GM12875 (cell line): ENCODE data around the gene KLB.

ENCODE experiments used
- H3K4me3 ChIP-seq: one replicate; pipeline ENCODE4 v1.5.1; 2011; ENCODE audit warnings: low read depth, low read length, control low read depth
- CTCF ChIP-seq: IDR thresholded peaks from 2 replicates; pipeline ENCODE4 v1.5.1; 2011; ENCODE audit warnings: low read depth, mild to moderate bottlenecking, control low read depth, inconsistent platforms, low read length, moderate library complexity, borderline replicate concordance; ENCODE audit not compliant: insufficient read depth

KLB gene

GRCh38 chr4:39429476-39430334 is 23.0 kb downstream of the KLB start:
- TF ChIP-seq CTCF, result no peak
- H3K4me3 ChIP-seq, result no peak overlapping the region

DNA sequence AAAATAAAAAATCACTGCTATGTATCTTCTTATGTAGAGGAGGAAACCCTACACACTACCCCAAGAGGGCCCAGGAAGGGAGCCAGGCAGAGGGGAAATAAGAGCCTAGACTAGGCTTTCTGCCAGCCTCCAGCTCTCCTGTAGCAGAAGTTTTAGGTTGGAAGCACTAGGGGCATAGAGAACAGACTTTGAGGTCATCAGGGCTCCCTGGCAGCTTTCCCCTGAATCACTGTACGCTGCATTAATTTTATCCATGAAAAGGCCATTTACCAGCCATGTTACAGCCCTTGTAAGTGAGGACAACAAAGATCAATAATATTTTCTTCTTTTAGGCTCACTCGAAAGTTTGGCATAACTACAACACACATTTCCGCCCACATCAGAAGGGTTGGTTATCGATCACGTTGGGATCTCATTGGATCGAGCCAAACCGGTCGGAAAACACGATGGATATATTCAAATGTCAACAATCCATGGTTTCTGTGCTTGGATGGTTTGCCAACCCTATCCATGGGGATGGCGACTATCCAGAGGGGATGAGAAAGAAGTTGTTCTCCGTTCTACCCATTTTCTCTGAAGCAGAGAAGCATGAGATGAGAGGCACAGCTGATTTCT is 27.3 kb downstream of the KLB start:
- TF ChIP-seq CTCF, result no peak

DNA sequence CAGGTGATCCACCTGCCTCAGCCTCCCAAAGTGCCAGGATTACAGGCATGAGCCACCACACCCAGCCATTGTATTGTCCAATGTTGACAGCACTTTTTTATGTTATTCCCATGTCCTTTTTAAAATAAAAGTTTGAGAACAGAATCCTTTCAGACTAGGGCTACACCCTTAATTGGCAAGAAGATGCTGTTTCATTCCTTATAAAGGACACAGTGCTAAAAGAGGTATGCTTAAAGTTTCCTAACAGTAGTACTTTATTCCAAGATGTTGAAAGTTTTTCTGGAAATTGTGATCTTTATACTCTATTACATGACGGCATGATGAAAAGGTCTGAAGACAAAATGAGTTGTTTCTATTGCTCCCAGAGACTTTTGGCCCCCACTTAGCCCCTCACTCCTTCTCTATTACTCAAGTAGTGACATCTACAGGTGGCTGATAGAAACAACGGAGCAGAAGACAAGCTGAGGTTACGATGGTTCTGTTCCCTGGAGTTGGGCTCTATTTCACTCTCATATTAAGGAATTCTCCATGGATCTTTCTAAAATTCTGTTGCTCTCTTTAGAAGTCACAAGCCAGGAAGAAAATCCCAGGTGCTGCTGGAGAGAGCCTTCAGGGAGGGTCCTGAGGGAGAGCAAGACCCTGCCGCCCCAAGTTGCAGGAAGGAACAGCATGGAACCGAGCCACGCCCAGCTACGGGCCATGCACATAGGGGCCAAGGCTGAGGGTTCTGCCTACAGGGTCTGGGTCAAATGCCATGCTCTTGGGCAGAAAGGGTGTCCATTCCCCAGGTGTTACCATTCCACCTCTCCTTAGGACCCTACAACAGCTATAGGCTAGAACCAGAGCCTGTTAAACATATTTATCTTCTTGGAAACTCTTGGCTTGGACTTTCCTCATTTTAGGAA is 29.2 kb downstream of the KLB start:
- TF ChIP-seq CTCF, result no peak
- no peak overlapping the region for H3K4me3 ChIP-seq

More for the DNA sequence above, 27.3 kb downstream of the KLB start:
- H3K4me3 ChIP-seq, result no peak overlapping the region

DNA sequence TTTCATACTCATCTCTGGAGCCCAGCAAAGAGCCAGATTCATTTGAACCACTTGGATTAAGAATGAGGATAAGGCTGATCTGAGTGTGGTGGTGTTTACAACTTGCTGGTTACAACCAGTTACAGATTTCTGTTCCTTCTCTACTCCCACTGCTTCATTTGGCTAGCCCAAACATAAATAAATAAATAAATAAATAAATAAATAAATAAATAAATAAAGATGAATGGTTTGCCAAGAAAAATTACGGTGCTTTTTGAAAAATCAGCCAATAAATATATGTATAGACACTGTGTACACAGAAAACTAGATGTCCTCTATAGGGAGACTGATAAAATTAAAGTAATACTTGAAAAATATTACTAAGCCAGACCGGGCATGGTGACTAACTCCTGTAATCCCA is 34.9 kb downstream of the KLB start:
- H3K4me3 ChIP-seq, result no peak overlapping the region
- no peak for TF ChIP-seq CTCF

- TF ChIP-seq CTCF, result no peak
- H3K4me3 ChIP-seq, result no peak overlapping the region
Observed at GRCh38 chr4:39442998-39443397, 36.3 kb downstream of the KLB start.

DNA sequence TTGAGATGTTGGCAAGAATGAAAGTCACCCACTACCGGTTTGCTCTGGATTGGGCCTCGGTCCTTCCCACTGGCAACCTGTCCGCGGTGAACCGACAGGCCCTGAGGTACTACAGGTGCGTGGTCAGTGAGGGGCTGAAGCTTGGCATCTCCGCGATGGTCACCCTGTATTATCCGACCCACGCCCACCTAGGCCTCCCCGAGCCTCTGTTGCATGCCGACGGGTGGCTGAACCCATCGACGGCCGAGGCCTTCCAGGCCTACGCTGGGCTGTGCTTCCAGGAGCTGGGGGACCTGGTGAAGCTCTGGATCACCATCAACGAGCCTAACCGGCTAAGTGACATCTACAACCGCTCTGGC is 39.7 kb downstream of the KLB start:
- TF ChIP-seq CTCF, result no peak
- H3K4me3 ChIP-seq, result no peak overlapping the region
